Measurements from ENCODE around the gene FDX2. TPM values are rescaled to one million over a fixed set of nuclear protein-coding genes. Genes with fewer than 3 reads are reported as not detected.
A peak's percentile ranks its signal among the peaks of the same experiment; 100 is the strongest.

The FDX2 gene
- total and polyA plus RNA-seq, 8 donors, result 5.5 to 30.3 (median 10.0) TPM

GRCh38 chr19:10317857-10318462, 2.1 kb upstream of the FDX2 start:
- no peak for TF ChIP-seq CTCF (IDR thresholded peaks at IDR 0.05)
- no peak overlapping the region for H3K27ac ChIP-seq
- H3K9me3 ChIP-seq, result no peaks in the 10 kb centered on the region
- WGBS, 2 donors, result 95% methylated on average over 15 of the region's 15 CpGs
- no peaks in the 10 kb centered on the region for H3K27me3 ChIP-seq
- H3K4me3 ChIP-seq, result no peak overlapping the region
- H3K36me3 ChIP-seq, result peaks cover 0 to 30% (median 10%) of the 10 kb centered on the region in 3 donors
- no peak for FAIRE-seq
- no peak for ATAC-seq
- intact Hi-C loops (cut with DNase I), result no loop called here
- H3K4me1 ChIP-seq, result peaks cover 0 to 9% (median 4%) of the 10 kb centered on the region in 3 donors
- no peak for DNase-seq

DNA sequence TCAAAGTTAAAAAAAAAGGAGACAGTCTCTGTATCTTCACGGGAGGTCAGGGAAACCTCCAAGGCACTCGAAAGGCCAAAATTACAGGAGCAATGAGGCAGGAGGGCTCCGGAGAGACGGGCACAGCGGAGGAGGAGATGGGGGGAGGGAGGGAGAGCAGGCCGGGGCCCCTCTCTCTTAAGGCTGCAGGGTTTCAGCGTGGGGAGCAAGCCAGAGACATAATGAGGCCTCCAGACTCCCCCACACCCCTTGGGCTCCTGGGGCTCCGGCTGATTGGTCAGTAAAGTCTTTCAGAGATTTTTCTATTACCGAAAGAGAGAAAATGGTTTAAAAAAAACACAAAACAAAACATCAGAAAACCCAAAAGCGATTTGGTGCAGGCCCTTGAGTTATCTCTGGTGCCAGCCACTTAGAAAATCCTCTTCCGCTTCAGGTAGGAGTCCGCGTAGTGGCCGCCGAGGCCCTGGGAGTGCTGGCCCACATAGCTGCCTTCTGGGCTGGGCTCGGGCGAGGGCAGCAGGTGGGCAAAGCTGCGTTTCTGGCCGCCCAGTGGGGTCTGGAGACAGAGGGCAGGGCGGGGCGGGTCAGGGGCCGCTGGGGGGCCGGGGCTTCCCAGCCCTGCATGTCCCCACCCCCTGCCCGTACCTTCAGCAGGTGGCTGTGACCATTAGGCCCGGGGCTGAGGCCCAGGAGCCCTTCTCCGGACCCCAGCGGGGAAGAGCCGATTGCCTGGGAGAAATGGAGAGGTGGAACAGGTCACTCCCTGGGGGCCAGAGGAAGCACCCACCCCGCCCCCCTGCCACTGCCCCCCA, 1.4 kb upstream of the FDX2 start:
- peaks cover 0 to 9% (median 4%) of the 10 kb centered on the region in 3 donors for H3K4me1 ChIP-seq
- 87% methylated on average over 24 to 29 of the region's 29 CpGs for WGBS, 2 donors
- H3K4me3 ChIP-seq, result no peak overlapping the region
- no peaks in the 10 kb centered on the region for H3K27me3 ChIP-seq
- no peak for ATAC-seq
- intact Hi-C loops (cut with DNase I), result no loop called here
- no peak for TF ChIP-seq CTCF (IDR thresholded peaks at IDR 0.05)
- FAIRE-seq, result no peak
- H3K36me3 ChIP-seq, result peaks cover 0 to 24% (median 10%) of the 10 kb centered on the region in 3 donors
- no peak for DNase-seq
- no peak overlapping the region for H3K27ac ChIP-seq
- H3K9me3 ChIP-seq, result no peaks in the 10 kb centered on the region

DNA sequence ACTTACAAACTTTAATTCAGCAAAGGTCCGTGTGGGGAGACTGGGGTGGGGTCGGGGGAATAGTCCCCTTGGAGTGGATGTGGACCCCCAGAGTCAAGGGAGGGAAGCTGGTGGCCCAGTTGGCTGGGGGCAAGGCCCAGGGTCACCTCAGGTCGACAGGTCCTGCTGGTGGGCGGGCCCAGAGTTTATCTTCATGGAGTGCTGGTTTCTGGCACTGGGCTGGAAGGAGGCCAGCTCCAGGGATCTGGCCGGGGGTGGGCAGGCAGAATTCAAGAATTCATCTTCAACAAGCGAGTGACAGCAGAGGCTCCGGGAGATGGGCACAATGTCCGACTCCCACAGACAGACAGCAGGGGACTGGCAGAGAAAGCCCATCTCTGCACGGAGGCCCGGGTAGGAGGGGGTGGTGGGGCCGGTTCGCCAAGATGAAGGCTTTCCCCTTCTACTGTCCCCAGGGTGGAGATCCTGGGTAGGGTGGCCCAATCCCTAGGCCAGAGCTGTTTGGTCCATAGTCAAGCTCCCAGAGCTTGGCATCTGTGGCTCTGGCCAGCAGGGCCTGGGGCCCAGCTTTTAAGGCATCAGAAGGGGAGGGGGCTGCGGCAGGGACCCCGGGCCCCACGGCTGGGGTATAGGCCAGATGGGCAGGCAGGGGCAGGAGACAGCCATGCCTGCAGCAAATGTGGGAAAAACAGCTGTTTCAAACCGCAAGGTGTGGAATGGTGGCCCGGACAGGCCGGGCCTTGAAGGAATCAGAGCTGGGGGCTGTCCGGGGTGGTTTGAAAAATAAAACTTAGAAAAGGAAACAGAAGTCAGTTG, 622 bp upstream of the FDX2 start:
- FAIRE-seq, result no peak
- H3K4me1 ChIP-seq, result peaks cover 0 to 9% (median 4%) of the 10 kb centered on the region in 3 donors
- intact Hi-C loops (cut with DNase I), result no loop called here
- H3K27ac ChIP-seq, result peak overlapping the region in 1 of 4 donors; percentile 15
- peak in 2 of 6 donors; percentile 36 to 76 for DNase-seq
- H3K27me3 ChIP-seq, result no peaks in the 10 kb centered on the region
- peak in 3 of 4 donors; percentile 2 to 9 (median 5) for ATAC-seq
- peak overlapping the region in 2 of 4 donors; percentile 73 to 78 for H3K4me3 ChIP-seq
- 53 to 65% methylated on average over 19 of the region's 19 CpGs for WGBS, 2 donors
- no peak for TF ChIP-seq CTCF (IDR thresholded peaks at IDR 0.05)
- peaks cover 0 to 23% (median 10%) of the 10 kb centered on the region in 3 donors for H3K36me3 ChIP-seq
- no peaks in the 10 kb centered on the region for H3K9me3 ChIP-seq

GRCh38 chr19:10309423-10309822, 6.4 kb downstream of the FDX2 start, which contains the start of gene ZGLP1:
Gene ZGLP1 (minus strand): TSS chr19:10309815.
- Histone ChIP-seq H3K27me3 (no peaks in the 10 kb centered on the region), H3K9me3 (no peaks in the 10 kb centered on the region), H3K4me3 (no peak within 1 kb of the TSS), H3K27ac (no peak within 1 kb of the TSS), H3K4me1 (no peaks in the 10 kb centered on the region), H3K36me3 (peaks cover 0 to 3% (median 0%) of the 10 kb centered on the region in 3 donors)
- no peak for TF ChIP-seq CTCF (IDR thresholded peaks at IDR 0.05)
- intact Hi-C loops (cut with DNase I), result no loop called here
- no peak for FAIRE-seq
- no peak for DNase-seq
- WGBS, 2 donors, result 91 to 92% methylated on average over 24 of the region's 24 CpGs
- ATAC-seq, result peak in 1 of 4 donors; percentile 15
